GM21576 (cell line): ENCODE data around the gene USP5.
A peak's percentile ranks its signal among the peaks of the same experiment; 100 is the strongest.

Source experiments
- ATAC-seq: cut with Tn5 transposase; IDR thresholded peaks from one replicate; pipeline ENCODE4 v1.9.1; 2021; ENCODE audit warnings: mild to moderate bottlenecking, moderate library complexity; ENCODE audit not compliant: unreplicated experiment

USP5 gene

DNA sequence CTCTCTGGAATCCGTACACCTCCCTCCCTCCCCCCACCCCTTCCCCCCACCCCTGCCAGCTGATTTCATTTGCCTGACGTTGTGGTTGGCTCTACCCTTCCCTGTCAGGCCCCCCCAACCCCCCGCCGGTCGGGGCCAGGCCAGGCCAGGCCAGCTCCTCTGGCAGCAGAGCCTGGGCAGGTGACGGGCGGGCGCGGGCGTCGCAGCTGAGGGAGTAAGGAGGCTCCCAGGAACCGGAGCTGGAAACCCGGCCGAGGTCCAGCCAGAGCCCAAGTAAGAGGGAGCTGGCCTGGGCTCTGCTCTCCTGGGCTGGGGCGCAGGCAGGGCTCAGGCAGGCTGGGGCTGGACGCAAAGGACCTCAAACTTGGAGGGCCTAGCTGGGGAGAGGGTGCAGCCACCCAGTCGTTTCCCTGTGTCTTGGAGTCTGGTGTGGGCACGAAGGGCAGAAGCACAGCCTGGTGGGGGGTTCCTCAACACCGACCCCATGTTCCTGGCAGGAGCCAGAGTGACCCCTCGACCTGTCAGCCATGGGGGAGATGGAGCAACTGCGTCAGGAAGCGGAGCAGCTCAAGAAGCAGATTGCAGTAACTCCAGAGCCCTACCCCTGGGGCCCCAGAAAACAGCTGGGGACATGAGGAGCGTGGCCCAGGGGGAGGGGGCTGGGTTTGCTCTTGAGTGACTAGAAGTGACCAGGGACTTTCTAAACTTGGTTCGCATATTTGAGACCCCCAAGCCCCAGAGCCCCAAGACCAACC, 11.0 kb upstream of the USP5 start, which contains the start of gene GNB3:
Gene GNB3, plus strand, starts transcription at position 165 of the 755 bp plus-strand sequence. Its CDS starts 363 bp downstream, at position 528.
- no peak for ATAC-seq

DNA sequence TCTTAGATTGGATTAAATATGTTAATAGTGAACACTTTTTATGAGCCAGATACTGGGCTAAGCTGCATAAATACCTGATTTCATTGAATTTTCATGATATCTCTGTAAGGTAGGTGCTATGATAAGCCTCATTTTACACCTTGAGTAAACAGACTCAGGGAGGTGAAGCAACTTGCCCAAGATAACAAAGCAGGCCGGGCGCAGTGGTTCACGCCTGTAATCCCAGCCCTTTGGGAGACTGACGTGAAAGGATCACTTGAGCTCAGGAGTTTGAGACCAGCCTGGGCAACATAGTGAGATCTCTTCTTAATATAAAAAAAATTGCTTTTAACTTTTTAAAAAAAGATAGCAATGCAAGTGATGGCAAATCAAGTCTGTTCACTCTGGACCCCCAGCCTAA, 9.9 kb upstream of the USP5 start:
- ATAC-seq, result no peak

DNA sequence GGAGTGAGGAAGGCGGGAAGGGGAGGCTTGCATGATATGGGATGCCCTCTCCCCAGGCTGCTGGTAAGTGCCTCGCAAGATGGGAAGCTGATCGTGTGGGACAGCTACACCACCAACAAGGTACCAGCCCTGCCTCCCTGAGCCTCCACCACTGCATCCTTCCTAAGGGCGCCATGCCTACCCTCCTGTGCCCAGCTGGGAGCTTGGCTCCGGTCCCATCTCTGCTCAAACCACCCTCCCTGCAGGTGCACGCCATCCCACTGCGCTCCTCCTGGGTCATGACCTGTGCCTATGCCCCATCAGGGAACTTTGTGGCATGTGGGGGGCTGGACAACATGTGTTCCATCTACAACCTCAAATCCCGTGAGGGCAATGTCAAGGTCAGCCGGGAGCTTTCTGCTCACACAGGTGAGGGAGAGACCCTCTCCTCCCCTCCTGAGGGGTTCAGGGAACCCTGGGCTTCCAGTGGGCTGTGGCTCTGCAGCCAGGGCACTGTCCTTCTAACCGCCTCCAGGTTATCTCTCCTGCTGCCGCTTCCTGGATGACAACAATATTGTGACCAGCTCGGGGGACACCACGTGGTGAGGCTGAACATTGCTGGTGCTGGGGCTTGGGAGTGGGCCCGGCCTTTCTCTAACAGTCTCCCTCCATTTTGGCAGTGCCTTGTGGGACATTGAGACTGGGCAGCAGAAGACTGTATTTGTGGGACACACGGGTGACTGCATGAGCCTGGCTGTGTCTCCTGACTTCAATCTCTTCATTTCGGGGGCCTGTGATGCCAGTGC, 8.6 kb upstream of the USP5 start:
- ATAC-seq, result no peak

DNA sequence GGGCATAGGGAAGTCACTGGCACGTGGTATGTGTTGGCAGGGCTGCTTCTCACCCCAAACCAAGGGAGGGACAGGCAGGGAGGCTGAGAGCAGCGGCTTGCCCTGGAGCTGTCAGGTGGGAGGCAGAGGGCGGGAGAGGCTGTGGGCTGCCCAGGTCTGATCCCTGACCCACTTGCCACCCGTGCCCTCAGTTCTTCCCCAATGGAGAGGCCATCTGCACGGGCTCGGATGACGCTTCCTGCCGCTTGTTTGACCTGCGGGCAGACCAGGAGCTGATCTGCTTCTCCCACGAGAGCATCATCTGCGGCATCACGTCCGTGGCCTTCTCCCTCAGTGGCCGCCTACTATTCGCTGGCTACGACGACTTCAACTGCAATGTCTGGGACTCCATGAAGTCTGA, 6.6 kb upstream of the USP5 start:
- no peak for ATAC-seq

DNA sequence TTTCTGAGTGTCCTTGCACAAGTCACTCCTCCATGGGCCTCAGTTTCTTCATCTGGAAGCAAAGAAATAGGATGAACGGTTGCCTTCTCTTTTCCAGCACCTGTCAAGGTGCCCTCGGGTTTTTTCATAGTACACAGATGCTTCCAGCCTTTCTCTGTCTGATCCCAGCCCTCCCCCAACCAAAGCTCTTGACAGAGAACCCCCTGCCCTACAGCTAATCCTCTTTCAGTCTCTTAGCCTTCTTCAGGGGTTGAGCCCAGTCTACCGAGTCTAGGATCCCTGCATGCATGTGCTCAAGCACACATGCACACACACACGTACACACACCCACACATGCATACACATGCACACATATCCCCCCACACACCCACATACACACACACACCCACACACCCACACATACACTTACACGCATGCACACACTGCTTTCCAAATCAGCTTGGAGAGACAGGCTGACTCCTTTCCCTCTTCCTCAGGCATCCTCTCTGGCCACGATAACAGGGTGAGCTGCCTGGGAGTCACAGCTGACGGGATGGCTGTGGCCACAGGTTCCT, 5.6 kb upstream of the USP5 start:
- no peak for ATAC-seq

DNA sequence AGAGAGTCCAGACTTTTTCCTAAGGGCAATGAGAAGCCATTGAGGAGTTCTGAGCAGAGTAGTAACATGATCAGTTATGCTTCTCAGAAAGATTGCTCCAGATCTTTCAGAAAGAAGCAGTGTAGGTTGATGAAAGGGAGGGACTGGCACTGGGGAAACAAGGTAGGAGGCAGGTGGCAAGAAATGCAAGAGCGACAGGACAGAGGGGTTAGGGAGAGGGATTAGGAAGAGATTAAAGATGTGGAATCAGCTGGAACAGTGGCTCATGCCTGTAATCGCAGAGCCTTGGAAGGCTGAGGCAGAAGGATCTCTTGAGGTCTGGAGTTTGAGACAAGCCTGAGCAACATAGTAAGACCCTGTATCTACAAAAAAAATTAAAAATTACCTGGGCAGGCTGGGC, 4.3 kb upstream of the USP5 start:
- ATAC-seq, result no peak

DNA sequence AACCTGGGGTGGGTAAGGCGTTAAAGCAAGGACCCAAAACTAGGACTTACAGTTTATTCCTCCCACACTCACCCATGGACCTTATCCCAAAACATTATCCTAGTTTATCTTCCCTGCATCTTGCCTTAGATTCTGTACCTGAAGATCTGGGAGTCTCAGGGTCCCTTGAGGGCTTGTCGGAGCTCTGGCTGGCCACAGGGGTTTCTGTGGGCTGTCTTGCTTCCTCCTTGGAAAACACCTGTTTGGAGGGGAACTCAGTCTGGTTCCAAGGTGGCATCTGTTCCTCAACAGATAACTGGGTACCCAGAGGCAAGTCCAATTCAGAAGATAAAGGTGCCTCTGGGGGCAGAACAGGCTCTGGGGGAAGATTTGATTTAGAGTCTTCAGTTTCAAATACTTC, 2.5 kb upstream of the USP5 start:
- no peak for ATAC-seq

DNA sequence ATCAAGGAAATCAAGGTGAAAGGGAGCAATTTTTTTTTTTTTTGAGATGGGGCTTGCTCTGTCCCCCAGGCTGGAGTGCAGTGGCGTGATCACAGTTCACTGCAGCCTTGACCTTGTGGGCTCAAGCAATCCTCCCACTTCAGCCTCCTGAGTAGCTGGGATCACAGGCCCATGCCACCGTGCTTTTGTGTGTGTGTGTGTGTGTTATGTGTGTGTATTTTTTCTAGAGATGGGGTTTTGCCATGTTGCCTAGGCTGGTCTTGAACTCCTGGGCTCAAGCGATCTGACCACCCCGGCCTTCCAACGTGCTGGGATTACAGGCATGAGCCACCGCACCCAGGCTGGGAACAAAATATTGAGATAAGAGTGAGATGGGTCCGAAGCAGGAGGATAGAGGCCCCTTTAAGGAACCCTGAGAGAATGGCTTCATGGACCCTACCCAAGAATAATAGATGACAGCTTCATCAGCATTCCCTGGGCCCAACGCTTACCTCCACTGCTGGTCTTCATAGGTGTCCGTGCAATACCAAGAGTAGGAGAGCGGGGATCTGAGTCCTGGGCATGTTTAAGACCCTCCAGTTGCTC, 1.9 kb upstream of the USP5 start:
- no peak for ATAC-seq

DNA sequence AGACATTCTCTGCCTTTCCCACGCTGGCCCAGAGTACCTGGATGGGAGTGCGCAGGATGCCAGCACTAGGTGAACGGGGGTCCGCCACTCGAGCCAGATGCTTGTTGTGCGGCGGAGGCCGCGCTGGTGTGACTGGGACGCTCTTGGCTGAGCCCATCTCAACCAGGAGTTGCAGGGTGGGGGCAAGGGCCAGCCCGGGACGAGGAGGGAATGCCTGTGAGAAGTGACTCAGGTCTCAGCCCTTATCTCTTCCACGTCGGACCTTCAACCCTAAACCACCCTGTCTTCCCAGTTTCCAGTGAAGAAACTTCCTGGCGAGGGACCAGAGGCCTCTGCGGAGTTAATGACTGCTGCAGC, 1.2 kb upstream of the USP5 start:
- no peak for ATAC-seq

DNA sequence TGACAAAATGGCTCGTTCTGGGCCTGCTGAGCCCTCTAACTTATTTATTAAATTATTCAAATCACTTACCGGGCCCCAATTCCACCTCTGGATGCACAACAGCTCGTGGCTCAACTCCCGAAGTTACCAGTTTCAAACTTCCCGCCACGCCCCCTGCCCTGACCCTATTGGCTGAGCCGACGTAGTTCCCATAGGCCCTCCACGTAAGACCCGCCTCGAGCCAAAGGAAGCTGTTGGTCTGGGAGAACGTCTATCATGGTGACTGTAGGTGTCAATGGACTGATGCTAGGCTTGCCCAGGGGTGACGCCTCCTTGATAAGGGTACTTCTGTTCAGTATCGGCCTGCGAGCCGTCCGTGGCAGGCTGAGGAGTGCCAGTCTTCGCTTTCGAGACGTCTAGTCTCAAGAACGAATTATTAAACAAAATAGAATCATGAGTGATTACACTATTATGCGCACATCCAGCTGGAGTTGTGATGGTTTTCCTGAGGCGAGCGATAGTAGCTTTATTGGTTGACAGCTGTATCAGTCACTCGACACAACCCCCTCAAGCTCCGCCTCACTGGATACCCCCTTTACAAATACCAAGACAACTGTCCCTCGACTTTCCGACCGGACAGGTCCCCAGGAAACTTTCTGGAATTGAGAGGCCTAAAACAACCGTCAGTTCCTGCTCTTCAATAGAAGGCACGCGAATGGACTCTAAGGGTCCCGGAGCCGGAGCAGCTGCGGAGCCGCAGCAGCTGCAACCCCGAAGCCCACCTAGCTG, 613 bp upstream of the USP5 start, which contains the start of gene CDCA3:
Gene CDCA3, minus strand, starts transcription at position 134 of the 768 bp plus-strand sequence. CDS start 334 bp downstream, outside the sequence.
- ATAC-seq, result peak; percentile 56

DNA sequence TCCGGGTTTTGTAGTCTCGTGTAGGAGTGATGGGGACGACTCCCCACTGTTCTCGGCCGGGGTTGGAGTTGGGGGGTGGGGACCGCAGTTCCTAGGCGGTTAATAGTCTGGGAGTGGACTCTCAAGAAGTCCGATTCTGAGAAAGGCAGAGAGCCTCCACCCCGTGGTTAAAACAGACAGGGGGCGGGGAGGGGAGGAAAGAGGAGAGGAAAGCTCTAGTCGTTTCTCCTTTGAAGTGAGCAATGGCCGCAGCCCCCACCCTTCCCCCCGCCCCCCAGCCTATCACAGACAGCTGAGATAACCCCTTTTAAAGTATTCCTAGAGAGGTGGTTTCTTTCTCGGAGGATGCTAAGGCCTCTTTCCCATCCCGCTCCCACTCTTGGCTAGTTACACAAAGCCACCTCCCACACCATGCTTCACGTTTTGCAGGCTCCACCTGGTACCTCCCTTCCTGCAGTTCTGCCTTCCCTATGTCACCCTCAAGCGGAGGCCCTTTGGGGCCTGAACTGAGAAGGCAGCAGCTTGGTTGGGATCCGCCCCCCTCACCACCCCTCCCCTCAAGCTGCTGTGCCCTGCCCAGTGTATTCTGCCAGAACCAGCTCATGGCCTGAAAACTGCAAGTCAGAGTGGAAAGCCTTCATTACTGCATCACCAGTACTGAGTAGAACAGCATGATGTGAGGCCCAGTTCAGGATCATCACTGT, 853 bp downstream of the USP5 start:
- no peak for ATAC-seq

DNA sequence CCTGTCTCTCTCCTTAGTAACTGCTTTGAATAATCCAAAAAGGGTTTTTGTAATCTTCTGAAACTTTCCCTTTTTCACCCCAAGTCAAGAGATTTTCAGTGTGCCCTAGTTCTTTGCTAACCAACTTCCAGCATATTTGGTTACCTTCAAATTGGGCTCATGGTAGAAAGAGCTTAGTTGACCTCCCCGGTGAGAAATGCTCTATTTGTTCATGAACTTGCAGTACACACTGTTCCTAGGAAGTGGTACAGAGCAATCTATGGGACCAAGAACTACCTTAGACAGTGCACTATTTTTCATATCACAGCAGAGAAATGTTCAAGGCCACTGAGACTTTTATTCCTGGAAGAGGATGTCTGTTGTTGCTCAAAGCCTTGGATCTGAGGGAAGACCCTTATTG, 1.7 kb downstream of the USP5 start:
- ATAC-seq, result no peak

DNA sequence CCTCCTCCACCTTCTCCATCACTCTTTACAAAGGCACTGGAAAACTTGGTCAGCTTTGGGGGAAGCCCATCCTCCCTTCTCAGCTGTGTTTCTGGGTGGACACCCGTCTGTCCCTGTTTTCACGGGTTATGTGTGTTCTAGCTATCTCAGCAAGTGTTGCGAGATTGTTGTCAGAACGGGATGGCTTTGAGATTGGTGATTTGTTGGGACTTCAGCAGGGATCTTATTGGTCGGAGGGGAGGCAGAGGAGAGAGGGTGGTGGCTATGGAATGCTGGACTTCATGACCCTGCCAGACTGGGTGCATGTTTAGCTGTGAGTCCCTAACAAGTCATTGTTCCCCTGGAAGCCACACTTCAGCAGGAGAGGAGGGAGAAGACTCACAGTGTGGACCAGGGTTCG, 2.1 kb downstream of the USP5 start:
- ATAC-seq, result no peak

DNA sequence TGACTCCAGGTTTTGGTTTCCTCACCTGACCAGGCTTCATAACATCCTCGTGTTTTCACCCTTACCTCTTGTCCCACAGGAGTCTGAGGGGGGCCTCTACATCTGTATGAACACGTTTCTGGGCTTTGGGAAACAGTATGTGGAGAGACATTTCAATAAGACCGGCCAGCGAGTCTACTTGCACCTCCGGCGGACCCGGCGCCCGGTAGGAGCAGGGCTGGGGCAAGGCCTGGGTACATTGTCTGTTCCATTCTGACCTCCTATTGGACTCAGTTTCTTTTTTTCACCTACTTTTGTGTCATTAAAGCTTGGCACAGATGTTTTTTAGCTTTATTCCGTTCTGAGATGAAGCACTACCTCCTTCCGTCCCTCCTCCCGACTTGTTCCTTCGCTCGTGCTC, 3.4 kb downstream of the USP5 start:
- ATAC-seq, result no peak

DNA sequence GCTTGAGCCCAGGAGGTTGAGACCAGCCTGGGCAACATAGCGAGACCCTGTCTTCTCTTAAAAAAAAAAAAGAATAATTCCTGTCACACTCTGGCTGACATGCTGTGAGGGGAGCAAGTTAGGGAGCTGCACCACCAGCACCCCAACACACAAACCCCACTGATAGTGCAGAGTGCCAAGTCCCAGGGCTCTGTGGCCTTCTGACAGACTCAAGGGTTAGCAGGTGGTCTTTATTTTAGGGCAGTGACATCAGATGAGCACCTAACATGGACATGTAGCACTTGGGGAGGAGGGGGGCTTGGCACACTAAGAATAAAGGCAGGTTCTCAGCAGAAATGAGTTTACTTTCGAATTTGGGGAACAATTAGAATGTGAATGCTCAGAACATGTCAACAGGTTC, 6.8 kb downstream of the USP5 start:
- ATAC-seq, result no peak

DNA sequence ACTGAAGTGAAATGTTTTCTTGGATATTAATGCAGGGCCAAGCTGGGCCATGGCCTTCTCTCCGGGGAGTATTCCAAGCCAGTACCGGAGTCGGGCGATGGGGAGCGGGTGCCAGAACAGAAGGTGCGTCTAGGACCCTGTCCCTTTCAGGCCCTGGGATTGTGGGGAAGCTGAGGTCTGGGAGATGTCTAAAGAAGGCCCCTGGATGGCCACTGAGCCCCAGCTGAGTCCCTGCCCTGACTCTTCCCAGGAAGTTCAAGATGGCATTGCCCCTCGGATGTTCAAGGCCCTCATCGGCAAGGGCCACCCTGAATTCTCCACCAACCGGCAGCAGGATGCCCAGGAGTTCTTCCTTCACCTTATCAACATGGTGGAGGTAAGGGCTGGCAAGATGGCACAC, 8.2 kb downstream of the USP5 start:
- ATAC-seq, result no peak

DNA sequence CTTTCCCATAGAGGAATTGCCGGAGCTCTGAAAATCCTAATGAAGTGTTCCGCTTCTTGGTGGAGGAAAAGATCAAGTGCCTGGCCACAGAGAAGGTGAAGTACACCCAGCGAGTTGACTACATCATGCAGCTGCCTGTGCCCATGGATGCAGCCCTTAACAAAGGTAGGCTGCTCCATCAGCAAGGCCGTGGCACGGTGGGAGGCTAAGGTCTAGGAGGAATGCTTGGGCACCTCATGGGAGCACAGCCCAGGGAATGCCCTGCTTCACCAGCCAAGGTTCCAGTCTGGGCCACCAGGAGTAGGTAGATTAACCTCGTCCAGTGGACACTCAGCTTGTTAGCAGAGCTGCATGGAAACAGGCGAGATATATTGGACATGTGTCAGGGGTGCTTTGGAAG, 9.0 kb downstream of the USP5 start:
- no peak for ATAC-seq

DNA sequence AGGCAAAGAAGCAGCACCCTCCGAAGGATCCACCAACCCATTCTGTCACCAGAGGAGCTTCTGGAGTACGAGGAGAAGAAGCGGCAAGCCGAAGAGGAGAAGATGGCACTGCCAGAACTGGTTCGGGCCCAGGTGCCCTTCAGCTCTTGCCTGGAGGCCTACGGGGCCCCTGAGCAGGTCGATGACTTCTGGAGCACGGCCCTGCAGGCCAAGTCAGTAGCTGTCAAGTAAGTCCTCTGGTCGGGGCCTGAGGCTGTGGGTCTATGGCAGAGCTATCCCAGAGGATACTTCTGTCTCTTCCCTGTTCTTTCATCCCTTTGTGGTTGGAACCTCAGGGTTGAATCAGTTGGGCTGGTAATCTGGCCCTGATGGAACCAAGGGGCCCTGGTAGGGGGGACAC, 9.4 kb downstream of the USP5 start:
- no peak for ATAC-seq

DNA sequence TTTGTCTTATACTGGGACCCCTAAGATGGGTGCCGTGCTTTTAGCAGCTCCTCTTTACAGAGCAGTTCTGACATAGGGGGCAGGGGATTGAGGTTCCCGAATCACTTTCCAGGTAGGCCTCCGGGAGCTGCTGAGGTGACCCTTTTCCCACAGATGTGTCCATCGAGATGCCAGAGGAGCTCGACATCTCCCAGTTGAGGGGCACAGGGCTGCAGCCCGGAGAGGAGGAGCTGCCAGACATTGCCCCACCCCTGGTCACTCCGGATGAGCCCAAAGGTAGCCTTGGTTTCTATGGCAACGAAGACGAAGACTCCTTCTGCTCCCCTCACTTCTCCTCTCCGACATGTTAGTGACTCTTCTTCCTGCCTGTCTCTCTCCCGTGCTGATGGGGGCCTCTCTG, 11.1 kb downstream of the USP5 start:
- no peak for ATAC-seq

DNA sequence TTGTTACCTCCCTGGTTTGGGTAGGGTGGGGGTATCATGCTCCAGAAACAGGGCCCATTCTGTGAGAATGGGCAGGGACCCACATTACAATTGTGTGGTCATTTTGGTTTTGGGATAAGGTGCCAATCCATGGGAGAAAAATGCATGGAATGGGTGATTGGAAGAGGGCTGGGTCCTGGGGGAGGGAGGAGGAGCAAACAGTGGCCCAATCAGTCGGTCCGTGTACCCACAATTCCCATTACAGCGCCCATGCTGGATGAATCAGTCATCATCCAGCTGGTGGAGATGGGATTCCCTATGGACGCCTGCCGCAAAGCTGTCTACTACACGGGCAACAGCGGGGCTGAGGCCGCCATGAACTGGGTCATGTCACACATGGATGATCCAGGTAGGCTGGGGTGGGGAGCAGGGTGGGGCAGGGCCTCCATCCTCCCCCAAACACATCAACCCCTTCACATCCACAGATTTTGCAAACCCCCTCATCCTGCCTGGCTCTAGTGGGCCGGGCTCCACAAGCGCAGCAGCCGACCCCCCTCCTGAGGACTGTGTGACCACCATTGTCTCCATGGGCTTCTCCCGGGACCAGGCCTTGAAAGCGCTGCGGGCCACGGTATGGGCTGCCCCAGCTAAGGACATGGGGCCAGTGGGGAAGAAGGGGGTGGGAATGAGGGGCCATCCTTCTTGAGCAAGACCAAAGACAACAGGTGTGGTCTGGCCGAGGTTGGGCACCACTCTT, 11.8 kb downstream of the USP5 start:
- no peak for ATAC-seq
